Fibroblast of peridontal ligament (primary cell): Measurements from ENCODE around the gene HPS3.
A peak's percentile ranks its signal among the peaks of the same experiment; 100 is the strongest.
"Not testable (repeated sequence)": the region's sequence is repeated elsewhere in the genome, so short reads cannot be mapped to it uniquely, and the experiment has no call there.

Experiments
- DNase-seq: peaks from one replicate; pipeline ENCODE4 v3.0.0-alpha.2; 2010; ENCODE audit errors: extremely low read depth

Gene HPS3, protein sequence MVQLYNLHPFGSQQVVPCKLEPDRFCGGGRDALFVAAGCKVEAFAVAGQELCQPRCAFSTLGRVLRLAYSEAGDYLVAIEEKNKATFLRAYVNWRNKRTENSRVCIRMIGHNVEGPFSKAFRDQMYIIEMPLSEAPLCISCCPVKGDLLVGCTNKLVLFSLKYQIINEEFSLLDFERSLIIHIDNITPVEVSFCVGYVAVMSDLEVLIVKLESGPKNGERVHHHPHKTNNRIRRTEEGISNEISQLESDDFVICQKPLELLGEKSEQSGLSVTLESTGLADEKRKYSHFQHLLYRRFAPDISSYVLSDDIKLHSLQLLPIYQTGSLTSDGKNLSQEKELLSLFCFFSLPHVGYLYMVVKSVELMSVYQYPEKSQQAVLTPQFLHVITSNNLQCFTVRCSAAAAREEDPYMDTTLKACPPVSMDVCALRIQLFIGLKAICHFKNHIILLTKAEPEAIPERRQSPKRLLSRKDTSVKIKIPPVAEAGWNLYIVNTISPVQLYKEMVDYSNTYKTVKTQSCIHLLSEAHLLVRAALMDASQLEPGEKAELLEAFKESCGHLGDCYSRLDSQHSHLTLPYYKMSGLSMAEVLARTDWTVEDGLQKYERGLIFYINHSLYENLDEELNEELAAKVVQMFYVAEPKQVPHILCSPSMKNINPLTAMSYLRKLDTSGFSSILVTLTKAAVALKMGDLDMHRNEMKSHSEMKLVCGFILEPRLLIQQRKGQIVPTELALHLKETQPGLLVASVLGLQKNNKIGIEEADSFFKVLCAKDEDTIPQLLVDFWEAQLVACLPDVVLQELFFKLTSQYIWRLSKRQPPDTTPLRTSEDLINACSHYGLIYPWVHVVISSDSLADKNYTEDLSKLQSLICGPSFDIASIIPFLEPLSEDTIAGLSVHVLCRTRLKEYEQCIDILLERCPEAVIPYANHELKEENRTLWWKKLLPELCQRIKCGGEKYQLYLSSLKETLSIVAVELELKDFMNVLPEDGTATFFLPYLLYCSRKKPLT

DNA sequence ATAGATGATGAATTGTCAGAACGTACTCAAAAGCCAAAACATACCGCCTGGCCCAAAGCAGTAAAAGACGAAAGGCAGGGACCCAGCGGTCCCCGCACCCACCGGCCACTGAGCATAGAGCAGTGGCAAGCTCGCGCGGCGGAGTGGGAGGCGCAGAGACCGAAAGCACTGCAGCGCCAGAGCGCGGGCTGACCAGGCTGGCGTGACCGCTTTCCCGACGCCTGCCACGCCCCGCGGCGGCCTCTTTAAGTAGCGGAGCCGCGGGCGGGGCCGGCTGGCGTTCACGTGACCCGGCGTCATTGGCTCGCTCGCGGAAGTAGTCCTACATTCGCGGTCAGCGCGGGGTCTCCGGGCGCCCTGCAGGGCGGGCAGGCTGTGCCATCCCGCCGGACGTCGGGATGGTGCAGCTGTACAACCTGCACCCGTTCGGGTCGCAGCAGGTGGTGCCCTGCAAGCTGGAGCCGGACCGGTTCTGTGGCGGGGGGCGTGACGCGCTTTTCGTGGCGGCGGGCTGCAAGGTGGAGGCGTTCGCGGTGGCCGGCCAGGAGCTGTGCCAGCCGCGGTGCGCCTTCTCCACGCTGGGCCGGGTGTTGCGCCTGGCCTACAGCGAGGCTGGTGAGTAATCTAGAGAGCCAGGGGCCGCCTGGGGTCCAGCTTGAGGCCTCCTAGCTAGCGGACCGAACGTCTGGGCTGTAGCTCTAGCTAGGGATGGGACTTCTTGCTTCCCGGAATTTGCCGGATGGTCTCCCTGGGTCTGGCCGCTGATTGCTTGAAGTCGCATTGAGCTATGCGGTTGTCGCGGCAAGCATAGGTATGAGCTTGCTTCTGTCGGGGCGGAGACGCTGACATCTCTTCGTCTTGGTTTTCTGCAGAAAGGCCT is at the start of gene HPS3:
Gene HPS3 (plus strand): TSS at position 313 of the 880 bp plus-strand sequence. CDS start 86 bp downstream, at position 399.
- DNase-seq, result peak; percentile 82

DNA sequence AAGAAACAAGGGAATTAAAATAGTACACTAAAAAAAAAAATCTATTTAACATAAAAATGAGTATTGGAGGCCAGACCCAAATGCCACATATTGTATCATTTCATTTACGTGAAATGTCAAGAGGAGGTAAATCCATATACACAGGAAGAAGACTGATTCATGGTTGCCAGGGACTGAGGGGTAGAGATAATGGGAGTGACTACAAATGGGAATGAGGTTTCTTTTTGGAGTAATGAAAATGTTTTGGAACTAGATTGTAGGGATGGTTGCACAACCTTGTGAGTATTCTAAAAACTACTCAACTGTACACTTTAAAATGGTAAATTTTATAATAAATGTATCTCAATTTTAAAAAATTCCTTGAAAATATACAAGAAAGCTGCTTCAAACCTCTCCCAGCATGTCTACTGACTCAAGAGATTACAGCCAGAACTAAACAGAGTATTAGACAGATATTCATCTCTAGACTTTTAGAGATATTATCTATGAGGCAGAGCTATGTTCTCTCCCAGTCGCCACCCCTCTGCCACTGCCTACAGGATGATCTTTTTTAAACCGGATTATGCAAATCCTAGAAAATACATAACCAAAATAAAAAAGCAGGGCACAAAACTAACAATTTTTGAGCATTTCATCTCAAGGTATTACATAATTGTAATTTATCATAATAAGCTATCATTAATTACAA is 49.3 kb upstream of the HPS3 start:
- DNase-seq, result peak; percentile 43

DNA sequence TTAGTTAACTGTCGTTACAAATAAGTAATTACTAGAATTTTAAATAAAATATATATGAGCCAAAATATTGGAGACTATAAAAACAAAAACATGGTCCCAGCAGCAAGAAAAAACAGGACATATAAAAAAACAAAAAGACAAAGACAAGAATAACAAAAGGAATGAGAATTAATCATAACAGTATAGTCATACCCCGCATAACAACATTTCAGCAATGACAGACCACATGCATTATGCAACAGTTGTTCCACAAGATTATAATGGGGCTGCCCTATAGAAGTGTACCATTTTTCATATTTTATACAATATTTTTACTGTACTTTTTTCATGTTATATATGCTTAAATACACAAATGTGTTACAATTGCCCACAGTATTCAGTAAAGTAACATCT is 48.7 kb upstream of the HPS3 start:
- DNase-seq, result peak; percentile 64

DNA sequence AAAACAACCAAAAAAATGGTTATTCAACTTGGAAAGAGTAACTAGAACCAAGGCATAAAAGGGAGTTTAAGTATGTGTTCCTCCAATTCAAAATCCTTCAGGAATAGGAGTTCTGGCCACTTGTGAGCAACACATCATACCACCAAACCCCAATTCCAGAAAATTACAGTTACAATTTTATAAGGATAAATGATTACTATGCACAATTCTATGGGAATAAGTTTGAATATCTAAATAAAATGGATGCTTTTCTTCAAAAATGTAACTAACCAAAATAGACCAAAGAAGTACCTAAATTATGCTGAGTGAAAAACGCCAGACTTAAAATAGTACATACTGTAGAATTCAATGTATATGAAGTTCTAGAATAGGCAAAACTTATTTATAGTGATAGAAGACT is 47.7 kb upstream of the HPS3 start:
- no peak for DNase-seq

DNA sequence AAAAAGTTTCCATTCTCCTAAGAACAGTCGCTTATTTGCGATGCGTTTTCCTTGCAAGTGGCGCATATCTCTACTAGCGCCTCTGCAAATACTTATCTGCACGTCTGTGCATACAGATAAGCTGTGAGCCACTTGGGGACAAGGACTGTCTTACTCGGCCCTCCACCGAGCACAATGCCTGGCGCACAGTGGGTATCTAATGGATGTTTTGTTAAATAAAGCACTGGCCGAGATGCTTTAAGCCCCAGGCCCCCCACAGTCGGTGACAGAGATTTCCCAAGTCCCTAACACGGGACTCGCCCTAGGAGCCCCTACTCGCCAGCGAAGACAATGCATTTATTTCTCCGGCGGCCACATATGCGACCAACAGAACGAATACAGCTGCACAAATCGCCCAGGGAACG is 43.6 kb upstream of the HPS3 start:
- peak; percentile 44 for DNase-seq

DNA sequence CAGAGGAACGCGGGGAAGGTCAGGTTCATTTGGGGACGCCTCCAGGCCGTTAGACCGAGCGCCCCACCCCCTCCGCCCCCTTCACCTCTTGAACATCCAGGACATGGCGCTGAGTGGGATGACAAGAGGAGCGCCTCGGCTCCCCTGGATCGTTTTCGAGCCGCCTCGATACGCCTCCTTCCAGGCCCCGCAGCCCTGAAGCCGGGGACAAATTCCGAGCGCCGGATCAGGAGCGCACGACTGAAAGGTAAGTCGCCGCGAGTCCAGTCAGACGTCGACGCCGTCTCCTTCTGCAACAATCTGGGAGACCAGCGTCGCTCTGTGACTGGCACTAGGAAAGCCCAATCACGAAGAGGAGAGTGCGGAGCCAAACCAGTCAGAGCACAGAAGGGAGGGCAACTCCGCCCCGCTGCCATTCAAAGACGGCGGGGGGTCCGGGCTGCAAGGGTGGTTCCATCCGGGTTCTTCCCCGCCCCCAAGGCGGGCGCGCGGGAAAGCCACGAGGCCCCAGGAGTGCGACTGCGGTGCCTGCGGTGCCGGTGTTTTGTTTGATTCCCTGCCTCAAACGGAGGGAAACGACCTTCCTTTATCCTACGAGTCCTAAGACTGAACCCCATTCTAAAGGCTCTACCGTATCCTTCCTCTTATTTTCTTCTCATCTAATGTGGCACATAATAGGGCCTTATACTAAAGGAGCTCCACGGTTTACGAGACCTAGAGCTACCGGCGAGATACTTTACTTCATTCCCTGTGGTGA is 43.0 kb upstream of the HPS3 start, which contains the start of gene HLTF:
Gene HLTF (minus strand): TSS at position 302 of the 757 bp plus-strand sequence. CDS start 197 bp downstream, at position 105.
- DNase-seq, result peak; percentile 98

DNA sequence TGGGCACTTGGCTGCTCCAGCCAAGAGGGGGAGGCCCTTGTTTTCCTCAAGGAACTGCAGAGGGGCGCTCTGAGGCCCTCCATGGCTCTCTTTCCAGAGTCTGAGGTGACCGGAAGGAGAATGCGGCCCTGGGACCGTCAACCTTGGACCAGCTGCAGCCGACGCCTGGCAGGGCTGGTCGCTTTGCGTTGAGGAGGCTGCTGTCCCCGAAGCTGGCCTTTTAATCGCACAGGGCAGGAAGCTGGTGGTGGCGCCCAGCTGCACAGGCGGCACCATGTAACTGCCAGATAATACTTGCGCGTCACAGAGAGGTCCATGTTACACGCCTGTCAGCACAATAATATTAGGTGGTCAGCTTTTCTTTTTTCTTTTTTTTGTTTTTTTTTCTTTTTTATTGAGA is 42.2 kb upstream of the HPS3 start:
- no peak for DNase-seq

DNA sequence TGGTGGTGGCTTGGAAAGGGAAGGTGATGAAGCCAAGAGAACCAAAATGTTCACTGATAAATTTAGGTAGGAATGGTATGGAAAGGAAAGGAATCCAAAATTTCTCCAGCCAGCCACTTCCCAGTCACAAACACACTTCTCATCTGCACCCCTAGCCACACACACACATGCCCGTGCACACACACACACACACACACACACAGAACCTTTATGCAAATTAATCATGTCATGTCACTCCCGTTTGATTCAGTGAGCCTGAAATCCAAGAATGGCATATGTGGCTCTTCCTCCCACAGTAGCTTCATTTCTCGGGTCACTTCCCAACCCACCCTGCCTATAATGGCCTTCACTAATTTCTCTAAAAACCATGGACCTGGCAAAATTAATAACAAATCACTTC is 40.0 kb upstream of the HPS3 start:
- DNase-seq, result no peak

DNA sequence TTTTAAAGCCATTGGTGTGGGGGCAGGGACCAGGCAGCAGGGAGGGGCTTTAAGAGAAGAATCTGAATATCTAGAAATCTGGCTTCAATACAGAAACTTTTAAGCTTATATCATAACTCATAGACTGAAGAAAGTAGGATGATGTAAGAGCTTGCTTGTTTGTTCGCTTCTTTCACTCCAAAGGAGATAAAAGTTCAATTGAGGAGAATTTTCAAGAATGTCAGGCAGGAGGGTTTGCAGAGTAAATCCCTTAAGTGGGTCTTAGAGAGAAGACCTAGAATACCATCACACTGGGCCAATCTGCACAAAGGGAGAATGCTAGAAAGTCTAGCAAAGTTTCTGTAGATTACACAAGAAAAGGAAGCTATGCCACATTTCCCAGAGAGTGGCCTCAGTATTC is 39.0 kb upstream of the HPS3 start:
- DNase-seq, result no peak

DNA sequence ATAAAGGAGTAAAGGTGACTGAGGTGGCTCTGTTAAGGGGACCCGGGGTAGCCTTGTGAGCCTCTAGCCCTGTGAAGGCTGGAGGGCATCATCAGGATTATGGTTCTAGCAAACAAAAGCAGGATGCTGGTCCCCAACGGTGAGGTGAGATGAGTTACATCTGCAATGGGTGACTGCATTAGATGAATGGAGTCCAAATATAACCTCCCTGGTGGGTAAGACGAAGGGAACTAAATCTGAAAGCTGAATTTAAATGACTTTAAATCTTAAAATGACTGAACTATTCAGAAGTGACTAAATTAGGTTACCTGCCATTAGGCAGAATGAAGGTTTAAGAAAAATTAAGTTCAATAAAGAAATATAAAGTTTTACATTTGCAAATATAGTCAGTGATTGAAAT is 38.5 kb upstream of the HPS3 start:
- DNase-seq, result no peak

DNA sequence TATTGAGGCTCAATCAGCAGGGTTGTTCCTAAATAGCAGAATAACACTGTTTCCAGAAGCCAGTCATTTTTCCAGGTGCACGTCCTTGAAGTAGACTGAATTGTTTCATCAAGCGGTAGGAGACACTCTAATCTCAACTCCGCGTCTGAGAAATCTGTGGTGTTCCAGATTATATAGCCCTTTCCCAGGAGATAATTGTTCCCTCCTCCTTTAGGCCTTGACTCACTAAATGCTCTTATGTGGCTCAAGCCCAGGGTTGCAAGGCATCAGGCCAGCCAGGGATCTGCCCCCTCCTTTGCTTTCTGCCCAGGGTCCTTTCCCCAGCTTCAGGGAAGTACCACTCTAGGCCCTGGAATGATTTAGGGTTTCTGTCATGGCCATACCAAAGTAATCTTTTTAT is 37.5 kb upstream of the HPS3 start:
- DNase-seq, result no peak

DNA sequence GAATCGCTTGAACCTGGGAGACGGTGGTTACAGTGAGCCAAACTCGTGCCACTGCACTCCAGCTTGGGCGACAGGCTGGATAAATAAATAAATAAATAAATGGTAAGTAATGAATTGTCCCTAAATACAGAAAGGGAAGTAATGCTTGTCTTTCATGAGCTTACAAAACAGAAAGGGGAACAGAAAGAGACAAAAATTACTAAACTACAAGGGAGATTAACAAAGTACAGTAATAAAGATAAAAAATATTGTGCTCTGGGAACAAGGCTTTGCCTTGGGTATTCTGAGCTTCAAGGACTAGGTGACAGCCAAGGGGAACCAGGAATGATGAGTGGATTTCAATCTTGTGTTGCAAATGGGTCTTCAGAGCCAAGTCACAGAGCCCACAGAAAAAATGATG is 34.0 kb upstream of the HPS3 start:
- DNase-seq, result no peak

DNA sequence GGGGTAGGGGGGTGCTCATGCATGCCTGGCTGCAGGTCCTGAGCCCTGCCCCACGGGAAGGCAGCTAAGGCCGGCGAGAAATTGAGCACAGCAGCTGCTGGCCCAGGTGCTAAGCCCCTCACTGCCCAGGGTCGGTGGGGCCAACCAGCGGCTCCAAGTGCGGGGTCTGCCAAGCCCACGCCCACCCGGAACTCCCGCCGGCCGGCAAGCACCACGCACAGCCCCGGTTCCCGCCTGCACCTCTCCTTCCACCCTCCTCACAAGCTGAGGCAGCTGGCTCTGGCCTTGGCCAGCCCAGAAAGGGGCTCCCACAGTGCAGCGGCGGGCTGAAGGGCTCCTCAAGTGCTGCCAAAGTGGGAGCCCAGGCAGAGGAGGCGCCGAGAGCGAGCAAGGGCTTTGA is 31.5 kb upstream of the HPS3 start:
- DNase-seq, result not testable (repeated sequence)

DNA sequence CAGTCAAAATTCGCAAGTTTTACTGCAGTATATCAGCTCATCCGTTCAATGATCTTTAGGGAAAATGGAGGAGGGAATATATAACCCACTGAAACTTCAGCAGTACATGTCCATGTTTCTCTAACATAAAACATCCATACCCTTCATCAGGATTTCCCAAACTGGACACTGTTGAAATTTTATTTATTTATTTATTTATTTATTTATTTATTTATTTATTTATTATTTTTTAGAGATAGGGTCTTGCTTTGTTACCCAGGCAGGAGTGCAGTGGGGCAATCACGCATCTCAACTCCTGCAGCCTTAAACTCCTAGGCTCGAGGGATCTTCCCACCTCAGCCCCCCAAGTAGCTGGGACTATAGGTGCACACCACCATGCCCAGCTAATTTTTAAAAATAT is 28.3 kb upstream of the HPS3 start:
- no peak for DNase-seq

DNA sequence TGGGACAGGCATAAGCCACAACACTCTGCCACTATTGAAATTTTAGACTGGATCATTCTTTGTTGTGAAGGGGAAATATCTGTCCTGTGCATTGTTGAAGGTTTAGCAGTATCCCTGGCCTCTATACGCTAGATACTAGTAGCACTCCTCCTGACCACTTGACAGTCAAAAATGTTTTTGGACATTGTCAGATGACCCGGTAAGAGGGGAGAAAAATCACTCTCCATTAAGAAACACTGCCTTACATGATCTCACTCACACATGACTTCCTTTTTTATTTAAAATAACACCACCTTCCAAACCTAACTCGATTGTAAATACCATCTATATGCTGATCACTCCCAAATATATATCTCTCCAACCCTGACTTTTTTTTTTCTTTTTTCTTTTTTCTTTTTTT is 27.8 kb upstream of the HPS3 start:
- DNase-seq, result no peak

DNA sequence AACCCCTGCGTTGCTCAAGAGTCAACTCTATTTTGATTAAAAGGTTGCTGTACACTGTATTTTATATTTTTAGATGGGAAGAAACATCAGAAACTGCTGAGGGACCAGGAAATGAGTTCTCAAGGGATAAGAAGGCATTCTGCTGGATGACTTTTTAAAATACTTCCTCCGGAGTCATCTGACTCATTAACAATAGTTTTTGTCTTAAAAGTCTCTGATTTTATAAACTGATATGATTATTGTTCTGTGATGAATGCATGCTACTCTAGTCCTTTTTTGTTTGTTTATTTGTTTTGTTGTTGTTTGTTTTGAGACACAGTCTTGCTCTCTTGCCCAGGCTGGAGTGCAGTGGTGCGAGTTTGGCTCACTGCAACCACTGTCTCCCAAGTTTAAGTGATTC is 25.0 kb upstream of the HPS3 start:
- no peak for DNase-seq

DNA sequence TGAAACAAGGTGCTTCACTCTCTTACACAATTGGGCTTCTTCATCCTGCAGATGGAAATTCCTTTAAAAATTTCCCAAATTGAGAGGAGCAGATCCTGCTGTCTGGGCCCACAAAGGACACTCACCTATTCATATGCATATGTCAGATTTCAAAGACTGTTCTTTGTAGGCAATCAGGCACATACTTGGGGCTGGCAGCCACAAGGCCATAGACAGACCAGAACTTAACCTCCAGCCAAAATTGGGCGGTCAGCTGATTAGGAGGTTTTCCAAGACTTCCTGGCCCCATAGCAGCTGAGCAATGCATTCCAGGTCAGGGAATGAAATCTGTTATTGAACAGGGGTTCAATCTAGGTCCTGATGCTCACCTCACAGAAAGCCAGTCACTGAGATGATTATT is 15.0 kb upstream of the HPS3 start:
- DNase-seq, result peak; percentile 22

DNA sequence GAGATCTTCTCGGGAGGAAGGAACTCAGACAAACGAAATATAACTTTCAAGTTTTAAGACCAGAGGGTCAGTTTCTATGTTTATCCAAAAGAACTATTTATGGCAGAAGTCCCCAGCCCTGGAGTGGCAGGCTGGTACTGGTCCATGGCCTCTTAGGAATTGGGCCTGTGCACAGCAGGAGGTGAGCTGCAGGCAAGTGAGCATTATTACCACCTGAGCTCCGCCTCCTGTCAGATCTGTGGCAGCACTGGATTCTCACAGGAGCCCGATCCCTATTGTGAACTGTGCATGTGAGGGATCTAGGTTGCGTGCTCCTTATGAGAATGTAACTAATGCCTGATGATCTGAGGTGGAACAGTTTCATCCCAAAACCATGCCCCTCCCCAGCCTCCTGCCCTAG is 14.3 kb upstream of the HPS3 start:
- no peak for DNase-seq

DNA sequence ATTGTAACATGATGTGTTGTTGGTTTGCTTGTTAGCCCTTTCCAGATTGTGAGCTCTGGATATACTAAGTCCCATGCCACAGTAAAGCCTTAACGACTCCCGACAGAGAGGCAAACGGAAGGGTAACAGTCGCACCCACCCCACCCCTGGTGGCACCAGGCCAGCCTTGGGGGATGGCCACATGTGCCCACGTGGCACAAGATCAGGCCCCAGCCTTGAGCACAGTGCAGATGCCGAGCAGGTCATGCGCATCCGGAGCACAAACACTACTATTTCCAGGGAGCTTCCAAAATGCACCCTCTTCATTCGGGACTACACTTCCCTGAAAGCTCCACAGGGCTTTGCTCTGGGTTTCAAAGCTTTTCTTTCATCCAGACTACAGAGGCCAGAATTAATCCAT is 10.7 kb upstream of the HPS3 start:
- DNase-seq, result no peak

DNA sequence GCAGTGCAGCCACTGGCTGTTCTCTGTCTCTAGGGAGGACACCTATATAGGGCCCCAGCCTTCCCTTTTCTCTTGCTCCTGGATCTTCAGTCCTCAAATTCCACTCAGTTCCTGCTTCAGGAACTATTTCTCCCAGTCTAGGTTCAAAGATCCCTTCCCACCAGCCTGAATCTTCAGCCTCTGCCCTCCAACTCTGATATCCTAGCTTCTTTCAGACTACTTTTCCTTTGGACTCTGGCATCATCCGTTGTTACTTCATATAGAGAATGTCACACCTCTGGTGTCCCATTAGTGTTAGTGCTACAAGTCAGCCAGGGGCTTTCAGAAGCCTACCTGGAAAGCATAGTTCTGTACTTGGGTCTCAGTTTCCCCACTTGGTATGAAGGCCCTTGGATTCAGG is 10.0 kb upstream of the HPS3 start:
- DNase-seq, result no peak
